Liver (tissue), 9 donors: ENCODE measurements around the gene TBC1D10A. TPM values are rescaled to one million over a fixed set of nuclear protein-coding genes. Genes with fewer than 3 reads are reported as not detected.

Experiments
- DNase-seq: peaks from one replicate; pipeline ENCODE4 v3.0.0-alpha.2; 2017; ENCODE audit warnings: low spot score
- H3K27ac ChIP-seq, 2 donors: one replicate each; pipeline ENCODE4 v1.7.0; 2013; ENCODE audit warnings: inconsistent platforms in 2 of 2, low read length in 2 of 2, control low read depth in 1 of 2, low read depth in 1 of 2, mild to moderate bottlenecking in 1 of 2
- H3K27me3 ChIP-seq, 4 donors: one replicate each; pipeline versions ENCODE4 v1.6.1 to v1.7.0; 2013; ENCODE audit warnings: low read length in 3 of 4, inconsistent platforms in 1 of 4, mild to moderate bottlenecking in 1 of 4, moderate library complexity in 1 of 4; ENCODE audit not compliant: control insufficient read depth in 4 of 4, insufficient read depth in 4 of 4
- H3K36me3 ChIP-seq, 4 donors: one replicate each; pipeline versions ENCODE4 v1.6.1 to v1.7.0; 2013; ENCODE audit warnings: low read length in 3 of 4, mild to moderate bottlenecking in 3 of 4, low read depth in 1 of 4, moderate library complexity in 1 of 4; ENCODE audit not compliant: control insufficient read depth in 4 of 4, insufficient read depth in 3 of 4
- H3K4me1 ChIP-seq, 4 donors: one replicate each; pipeline versions ENCODE4 v1.6.1 to v1.7.0; 2013; ENCODE audit warnings: low read length in 3 of 4, mild to moderate bottlenecking in 3 of 4, moderate library complexity in 1 of 4; ENCODE audit not compliant: control insufficient read depth in 4 of 4, insufficient read depth in 4 of 4
- H3K4me3 ChIP-seq, 3 donors: one replicate each; pipeline versions ENCODE4 v1.6.1 to v1.7.0; 2013; ENCODE audit warnings: low read length in 3 of 3, control low read depth in 1 of 3, low read depth in 1 of 3, mild to moderate bottlenecking in 1 of 3
- H3K9ac ChIP-seq, 2 donors: one replicate each; pipeline ENCODE4 v1.7.0; 2013; ENCODE audit warnings: low read length in 2 of 2, mild to moderate bottlenecking in 2 of 2, moderate library complexity in 2 of 2, control low read depth in 1 of 2, low read depth in 1 of 2
- H3K9me3 ChIP-seq, 4 donors: one replicate each; pipeline versions ENCODE4 v1.6.1 to v1.7.0; 2013; ENCODE audit warnings: low read length in 3 of 4; ENCODE audit not compliant: control insufficient read depth in 4 of 4
- CTCF ChIP-seq: fragments of 150-350 bp; IDR thresholded peaks from 2 replicates; pipeline ENCODE4 v1.5.1; 2017; ENCODE audit warnings: improper control_type of control experiment, low read depth, low read length; ENCODE audit not compliant: missing input control
- EGR1 ChIP-seq, 2 donors: IDR thresholded peaks; 2 replicates each; pipeline ENCODE4 v1.6.1; 2016 to 2018; ENCODE audit warnings: antibody characterized with exemption in 2 of 2, low read depth in 2 of 2
- FOXA1 ChIP-seq: IDR thresholded peaks from 2 replicates; pipeline ENCODE4 v1.6.1; 2016; ENCODE audit warnings: antibody characterized with exemption
- FOXA2 ChIP-seq: IDR thresholded peaks from 2 replicates; pipeline ENCODE4 v1.6.1; 2016; ENCODE audit warnings: antibody characterized with exemption
- GABPA ChIP-seq, 2 donors: IDR thresholded peaks in 1 of 2; conservative IDR thresholded peaks in 1 of 2; 2 replicates each; pipeline ENCODE4 v1.6.1; 2016; ENCODE audit warnings: antibody characterized with exemption in 2 of 2, mild to moderate bottlenecking in 1 of 2, moderate library complexity in 1 of 2
- HNF4A ChIP-seq, 2 donors: conservative IDR thresholded peaks; 2 replicates each; pipeline ENCODE4 v1.6.1; 2016; ENCODE audit warnings: antibody characterized with exemption in 2 of 2, mild to moderate bottlenecking in 2 of 2
- HNF4G ChIP-seq: IDR thresholded peaks from 2 replicates; pipeline ENCODE4 v1.6.1; 2016; ENCODE audit warnings: antibody characterized with exemption
- JUND ChIP-seq, 2 donors: IDR thresholded peaks; 2 replicates each; pipeline ENCODE4 v1.6.1; 2016; ENCODE audit warnings: antibody characterized with exemption in 2 of 2
- NR2F2 ChIP-seq: IDR thresholded peaks from 2 replicates; pipeline ENCODE4 v1.6.1; 2016; ENCODE audit warnings: antibody characterized with exemption
- RAD21 ChIP-seq, 2 donors: IDR thresholded peaks; 2 replicates each; pipeline ENCODE4 v1.6.1; 2016; ENCODE audit warnings: antibody characterized with exemption in 2 of 2, mild to moderate bottlenecking in 2 of 2
- RXRA ChIP-seq, 2 donors: IDR thresholded peaks; 2 replicates each; pipeline ENCODE4 v1.6.1; 2017 to 2018; ENCODE audit warnings: antibody characterized with exemption in 2 of 2, mild to moderate bottlenecking in 1 of 2
- SP1 ChIP-seq: IDR thresholded peaks from 2 replicates; pipeline ENCODE4 v1.6.1; 2018; ENCODE audit warnings: antibody characterized with exemption, mild to moderate bottlenecking
- TAF1 ChIP-seq: conservative IDR thresholded peaks from 2 replicates; pipeline ENCODE4 v1.6.1; 2016; ENCODE audit warnings: antibody characterized with exemption, mild to moderate bottlenecking
- YY1 ChIP-seq: IDR thresholded peaks from 2 replicates; pipeline ENCODE4 v1.6.1; 2016; ENCODE audit warnings: antibody characterized with exemption, mild to moderate bottlenecking
- ZBTB33 ChIP-seq: IDR thresholded peaks from 2 replicates; pipeline ENCODE4 v1.6.1; 2016; ENCODE audit warnings: antibody characterized with exemption
- WGBS: extraction: QIAGEN DNeasy Blood & Tissue Kit; methylation state at CpG from one replicate; pipeline ENCODE4 v1.1.7; 2013; 5-methylcytosine and 5-hydroxymethylcytosine counted together
- polyA plus RNA-seq, 2 donors: library from polyadenylated mRNA; stranded (reverse) in 1 of 2; unstranded in 1 of 2; fragments of 200-250 nt in 1 of 2; fragments of >200 nt in 1 of 2; fragmentation: Nextera tagmentation in 1 of 2; extraction: Ambion mirVana in 1 of 2; gene quantifications; one replicate each; pipeline versions ENCODE4 v1.2.1 to v1.2.3, GENCODE V29; 2013 to 2015
- total RNA-seq, 2 donors: library from RNA; depleted of rRNA; stranded (reverse); fragments of >200 nt; gene quantifications; one replicate each; pipeline ENCODE4 v1.2.3, GENCODE V29; 2014
- TF ChIP-seq, protein P1 (sequence below): IDR thresholded peaks from 2 replicates; pipeline ENCODE4 v1.6.1; 2016; ENCODE audit warnings: antibody characterized with exemption
- TF ChIP-seq, protein P2 (sequence below): IDR thresholded peaks from 2 replicates; pipeline ENCODE4 v1.6.1; 2016; ENCODE audit warnings: antibody characterized with exemption, mild to moderate bottlenecking
- donor health status: healthy.
- donor health status: healthy.
- donor health status: healthy.
- donor health status: healthy.
- donor health status: healthy.

TBC1D10A gene
- total and polyA plus RNA-seq, 4 donors: 3.6 to 9.2 (median 8.2) TPM

- TF ChIP-seq SP1 (no peak), TAF1 (no peak), GABPA (IDR thresholded peaks at IDR 0.05 in 1 of 2, conservative IDR thresholded peaks at IDR 0.05 in 1 of 2) (no peak)
These were observed 5.8 kb upstream of the TBC1D10A start (continued) for GRCh38 chr22:30332551-30332950.

- Histone ChIP-seq H3K36me3 (peaks cover 3 to 16% (median 8%) of the 10 kb centered on the region in 4 donors), H3K27ac (no peak overlapping the region), H3K27me3 (no peaks in the 10 kb centered on the region), H3K9ac (no peak overlapping the region), H3K4me1 (peaks cover 4 to 35% (median 30%) of the 10 kb centered on the region in 4 donors), H3K9me3 (no peaks in the 10 kb centered on the region), H3K4me3 (no peak overlapping the region)
- 88% methylated on average over 3 of the region's 3 CpGs for WGBS
- no peak for DNase-seq
- no peak for TF ChIP-seq FOXA1
- TF ChIP-seq, protein P1, sequence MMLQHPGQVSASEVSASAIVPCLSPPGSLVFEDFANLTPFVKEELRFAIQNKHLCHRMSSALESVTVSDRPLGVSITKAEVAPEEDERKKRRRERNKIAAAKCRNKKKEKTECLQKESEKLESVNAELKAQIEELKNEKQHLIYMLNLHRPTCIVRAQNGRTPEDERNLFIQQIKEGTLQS: no peak
- TF ChIP-seq RAD21 (IDR thresholded peaks at IDR 0.05): no peak
- no peak for TF ChIP-seq YY1
- no peak for TF ChIP-seq SP1
- no peak for TF ChIP-seq EGR1 (IDR thresholded peaks at IDR 0.05; ENCODE audit: low read depth in 2 of 2)
- TF ChIP-seq FOXA2: no peak
- TF ChIP-seq ZBTB33: no peak
- no peak for TF ChIP-seq HNF4G
- no peak for TF ChIP-seq GABPA (IDR thresholded peaks at IDR 0.05 in 1 of 2, conservative IDR thresholded peaks at IDR 0.05 in 1 of 2)
- TF ChIP-seq CTCF: no peak
- no peak for TF ChIP-seq JUND (IDR thresholded peaks at IDR 0.05)
- TF ChIP-seq HNF4A (conservative IDR thresholded peaks at IDR 0.05): no peak
- TF ChIP-seq RXRA (IDR thresholded peaks at IDR 0.05): no peak
- no peak for TF ChIP-seq NR2F2
- TF ChIP-seq, protein P2, sequence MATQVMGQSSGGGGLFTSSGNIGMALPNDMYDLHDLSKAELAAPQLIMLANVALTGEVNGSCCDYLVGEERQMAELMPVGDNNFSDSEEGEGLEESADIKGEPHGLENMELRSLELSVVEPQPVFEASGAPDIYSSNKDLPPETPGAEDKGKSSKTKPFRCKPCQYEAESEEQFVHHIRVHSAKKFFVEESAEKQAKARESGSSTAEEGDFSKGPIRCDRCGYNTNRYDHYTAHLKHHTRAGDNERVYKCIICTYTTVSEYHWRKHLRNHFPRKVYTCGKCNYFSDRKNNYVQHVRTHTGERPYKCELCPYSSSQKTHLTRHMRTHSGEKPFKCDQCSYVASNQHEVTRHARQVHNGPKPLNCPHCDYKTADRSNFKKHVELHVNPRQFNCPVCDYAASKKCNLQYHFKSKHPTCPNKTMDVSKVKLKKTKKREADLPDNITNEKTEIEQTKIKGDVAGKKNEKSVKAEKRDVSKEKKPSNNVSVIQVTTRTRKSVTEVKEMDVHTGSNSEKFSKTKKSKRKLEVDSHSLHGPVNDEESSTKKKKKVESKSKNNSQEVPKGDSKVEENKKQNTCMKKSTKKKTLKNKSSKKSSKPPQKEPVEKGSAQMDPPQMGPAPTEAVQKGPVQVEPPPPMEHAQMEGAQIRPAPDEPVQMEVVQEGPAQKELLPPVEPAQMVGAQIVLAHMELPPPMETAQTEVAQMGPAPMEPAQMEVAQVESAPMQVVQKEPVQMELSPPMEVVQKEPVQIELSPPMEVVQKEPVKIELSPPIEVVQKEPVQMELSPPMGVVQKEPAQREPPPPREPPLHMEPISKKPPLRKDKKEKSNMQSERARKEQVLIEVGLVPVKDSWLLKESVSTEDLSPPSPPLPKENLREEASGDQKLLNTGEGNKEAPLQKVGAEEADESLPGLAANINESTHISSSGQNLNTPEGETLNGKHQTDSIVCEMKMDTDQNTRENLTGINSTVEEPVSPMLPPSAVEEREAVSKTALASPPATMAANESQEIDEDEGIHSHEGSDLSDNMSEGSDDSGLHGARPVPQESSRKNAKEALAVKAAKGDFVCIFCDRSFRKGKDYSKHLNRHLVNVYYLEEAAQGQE: no peak
- no peak for TF ChIP-seq TAF1
These were observed 1.8 kb upstream of the TBC1D10A start for GRCh38 chr22:30328466-30329049.
